ENCODE results near the gene DENND2C.
A peak's percentile ranks its signal among the peaks of the same experiment; 100 is the strongest.

The DENND2C gene

DNA sequence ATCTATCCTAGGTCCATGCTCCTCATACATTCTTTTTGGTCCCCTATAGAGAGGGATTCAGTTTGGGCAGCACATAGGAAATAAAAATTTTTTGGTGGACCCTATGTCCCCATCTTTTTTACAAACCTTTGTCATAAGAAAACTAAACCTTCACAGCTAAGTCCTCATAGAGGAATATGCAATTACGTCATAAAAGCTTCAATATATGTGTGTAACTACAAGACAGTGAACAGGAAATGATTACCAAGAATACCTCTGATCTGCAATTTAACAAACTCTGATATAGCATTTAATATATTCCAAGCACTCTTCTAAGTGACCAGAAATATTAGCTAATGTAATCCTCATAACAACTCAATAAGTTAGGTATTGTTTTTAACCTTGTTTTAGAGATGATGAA, 6.3 kb upstream of the DENND2C start:
- DNase-seq (ENCODE audit: low spot score), result no peak

DNA sequence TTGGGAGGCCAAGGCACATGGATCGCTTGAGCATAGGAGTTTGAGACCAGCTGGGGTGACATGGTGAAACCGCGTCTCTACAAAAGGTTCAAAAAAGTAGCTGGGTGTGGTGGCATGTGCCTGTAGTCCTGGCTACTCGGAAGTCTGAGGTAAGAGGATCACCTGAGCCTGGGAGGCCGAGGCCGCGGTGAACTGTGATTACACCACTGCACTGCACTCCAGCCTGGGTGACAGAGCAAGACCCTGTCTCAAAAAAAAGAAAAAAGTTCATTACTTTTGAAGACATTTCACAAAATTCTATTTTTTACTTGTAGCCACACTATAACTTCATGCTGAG, 2.1 kb upstream of the DENND2C start:
- no peak for DNase-seq (ENCODE audit: low spot score)

DNA sequence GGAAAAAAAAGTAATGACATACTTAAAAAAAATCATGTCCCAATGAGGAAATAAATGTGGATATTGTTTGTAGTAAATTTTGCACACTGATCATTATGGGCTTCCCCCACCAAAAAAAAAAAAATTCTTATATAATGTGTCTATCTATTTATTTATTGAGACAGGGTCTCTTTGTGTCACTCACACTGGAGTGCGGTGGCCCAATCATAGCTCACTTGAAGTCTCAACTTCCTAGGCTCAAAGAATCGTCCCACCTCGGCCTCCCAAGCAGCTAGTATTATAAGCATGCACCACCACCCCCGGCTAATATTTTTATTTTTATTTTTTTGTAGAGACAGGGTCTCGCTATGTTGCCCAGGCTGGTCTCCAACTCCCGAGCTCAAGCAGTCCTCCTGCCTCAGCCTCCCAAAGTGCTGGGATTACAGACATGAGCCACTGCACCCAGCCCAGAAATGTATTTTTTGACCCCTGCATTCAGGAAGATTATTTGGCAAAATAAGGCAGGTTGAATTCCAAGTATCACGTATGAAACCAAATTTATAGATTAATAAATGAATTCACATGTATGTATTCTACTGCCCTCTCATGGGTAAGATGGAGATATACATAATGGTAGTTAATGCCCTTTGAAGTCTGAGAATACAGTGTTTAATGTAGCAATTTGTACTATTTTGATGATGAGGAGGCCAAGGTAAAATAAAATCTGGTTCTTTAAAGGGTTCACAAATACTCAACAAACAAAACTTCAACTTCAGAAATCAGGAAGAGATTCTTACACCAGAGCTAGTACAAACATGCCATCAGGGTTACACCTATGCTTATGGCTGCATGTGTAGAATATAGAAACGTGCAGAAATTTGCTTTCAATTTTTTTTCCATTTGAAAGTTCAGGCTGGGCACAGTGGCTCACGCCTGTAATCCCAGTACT, 1.4 kb upstream of the DENND2C start:
- DNase-seq (ENCODE audit: low spot score), result no peak

DNA sequence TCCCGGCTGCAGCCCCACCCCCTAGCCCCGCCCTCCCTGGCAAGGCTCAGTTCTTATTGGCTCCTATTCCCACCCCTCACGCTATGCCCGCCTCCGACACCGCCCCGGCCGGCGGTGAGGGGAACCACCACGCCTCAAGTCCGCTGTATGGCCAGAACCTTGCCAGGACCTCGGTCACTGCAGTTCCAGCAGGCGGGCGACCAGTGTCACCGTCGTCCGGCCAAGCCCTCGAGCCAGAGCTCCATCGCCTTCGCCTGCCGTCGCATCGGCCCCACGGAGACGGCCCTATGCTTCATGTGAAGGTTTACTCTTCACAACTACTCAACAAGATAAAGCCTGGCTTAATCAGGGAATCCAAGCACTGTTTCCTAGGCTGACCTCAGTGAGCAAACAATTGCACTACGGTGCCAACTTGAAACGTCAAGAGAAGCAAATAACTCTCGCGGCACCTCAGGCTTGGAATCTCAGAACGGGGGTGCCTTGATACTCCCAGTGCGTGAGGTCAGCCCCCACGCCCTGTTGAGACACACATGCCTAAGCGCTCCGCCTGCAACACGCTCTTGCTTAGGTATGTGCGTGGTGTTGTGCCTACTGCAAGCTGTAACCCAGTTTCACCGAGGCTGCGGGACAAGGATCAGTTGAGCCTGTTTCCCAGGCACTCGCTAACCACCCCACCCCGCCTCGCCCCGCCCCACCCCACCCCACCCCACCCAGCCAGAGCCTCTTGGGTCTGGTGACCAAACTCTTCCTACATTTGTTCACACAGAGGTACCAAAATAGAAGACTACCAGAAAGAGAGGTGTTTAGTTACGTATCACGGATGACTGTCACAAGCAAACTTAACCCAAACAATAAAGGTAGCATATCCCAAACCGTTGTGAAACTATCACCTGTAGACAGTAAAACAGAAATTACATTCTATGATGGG, 498 bp upstream of the DENND2C start:
- DNase-seq (ENCODE audit: low spot score), result peak; percentile 88

DNA sequence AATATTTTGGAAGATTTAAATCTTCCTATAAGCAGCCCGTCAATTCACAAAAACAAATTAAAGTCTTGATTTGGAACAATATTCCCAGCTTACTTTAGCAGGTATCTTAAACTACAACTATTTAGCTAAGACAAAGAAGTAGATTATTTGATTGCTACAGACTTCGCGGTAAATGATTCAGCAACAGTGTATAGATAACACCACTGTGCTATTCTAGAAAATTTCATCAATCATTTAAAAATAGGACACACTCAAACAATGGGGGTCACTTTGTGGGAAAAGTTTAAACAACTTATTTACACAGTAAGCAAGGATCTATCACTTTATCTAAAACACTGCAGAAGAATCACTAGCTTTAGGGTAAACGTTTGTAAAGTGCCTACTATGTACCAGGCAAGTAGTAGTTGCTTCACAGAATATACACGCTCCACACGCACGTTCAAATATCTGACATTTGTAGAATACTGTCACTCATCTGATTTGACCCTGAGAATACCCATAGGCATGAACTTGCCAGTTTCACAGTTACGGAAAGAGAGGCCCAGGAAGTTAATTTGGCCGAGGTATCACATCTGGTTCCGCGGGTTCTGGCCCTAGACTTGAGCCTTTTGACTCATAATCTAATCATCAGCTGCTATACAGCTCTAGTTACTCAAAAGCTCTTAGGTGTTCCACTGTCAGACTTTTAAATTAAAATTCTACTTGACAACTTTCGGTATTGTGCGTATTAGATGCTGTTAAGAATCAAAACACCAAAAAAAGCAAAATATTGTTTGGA, 876 bp downstream of the DENND2C start:
- DNase-seq (ENCODE audit: low spot score), result no peak

DNA sequence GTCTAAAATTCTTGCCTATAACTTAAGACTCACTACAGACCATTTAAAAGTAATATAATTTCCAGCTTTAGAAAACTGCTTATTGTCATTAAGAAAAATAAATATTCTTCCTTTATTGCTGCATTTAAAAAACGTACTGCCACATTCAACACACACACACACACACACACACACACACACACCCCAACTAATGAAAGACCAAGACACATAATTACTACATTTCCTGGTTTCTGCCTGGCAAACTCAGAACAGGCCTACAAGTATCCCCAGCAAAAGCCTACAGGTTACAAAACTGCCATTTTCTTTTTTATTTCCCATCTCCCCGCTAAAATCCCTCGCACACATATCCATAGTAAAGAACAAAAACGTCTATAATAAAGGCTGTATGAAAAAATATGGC, 1.5 kb downstream of the DENND2C start:
- DNase-seq (ENCODE audit: low spot score), result no peak

DNA sequence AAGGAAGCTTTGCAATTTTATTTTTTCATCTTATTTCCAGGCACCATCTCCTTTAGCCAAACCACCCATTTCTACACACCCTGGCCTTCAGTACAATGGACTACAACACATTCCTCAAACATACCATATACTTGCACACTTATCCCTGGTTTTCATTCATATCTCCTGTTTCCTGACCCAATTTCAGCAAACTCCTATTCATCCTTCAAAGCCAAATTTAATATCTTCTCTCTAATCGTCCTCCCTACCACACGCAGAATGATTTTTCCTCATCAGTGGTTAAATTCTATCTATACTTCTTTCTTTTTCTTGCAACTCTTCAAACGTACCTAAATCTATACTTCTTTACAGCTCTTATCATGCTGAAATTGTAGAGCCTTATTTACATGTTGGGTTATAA, 2.9 kb downstream of the DENND2C start:
- no peak for DNase-seq (ENCODE audit: low spot score)

DNA sequence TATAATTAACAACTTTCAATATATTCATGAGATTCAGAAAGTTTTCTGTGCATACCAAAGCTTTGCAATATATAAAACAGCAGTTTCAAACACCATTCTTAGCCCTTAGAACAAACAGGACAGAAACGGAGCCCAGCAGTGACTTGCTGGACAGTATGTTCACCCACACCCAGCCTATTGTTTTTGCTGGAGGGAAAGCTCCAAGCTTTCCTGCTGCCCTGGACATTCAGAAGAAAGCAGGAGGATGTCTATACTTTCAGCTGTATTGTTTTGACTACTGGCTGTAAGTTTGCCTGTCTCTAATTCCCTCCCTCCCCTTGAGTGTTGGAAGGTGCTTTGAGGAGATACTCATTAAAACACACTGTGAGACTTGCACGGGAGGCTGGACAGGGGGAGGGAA, 9.6 kb downstream of the DENND2C start:
- no peak for DNase-seq (ENCODE audit: low spot score)

DNA sequence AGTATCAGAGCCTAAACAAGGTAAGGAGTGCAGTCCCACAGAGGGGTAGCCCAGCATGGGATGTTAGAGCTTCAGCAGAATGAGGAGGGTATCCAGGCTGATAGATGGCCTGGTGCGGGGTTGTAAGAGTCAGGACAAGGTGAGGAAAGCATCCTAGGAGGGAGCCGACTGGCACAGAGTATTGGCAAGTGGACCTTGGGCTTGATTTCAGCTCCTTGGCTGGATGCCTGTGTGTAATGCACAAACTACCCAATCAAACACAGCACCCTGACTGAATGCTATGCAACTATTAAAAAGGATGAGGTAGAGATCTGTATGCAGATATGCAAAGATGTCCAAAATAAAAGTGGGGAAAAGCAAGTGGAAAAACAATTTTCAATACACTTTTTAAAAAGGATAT, 18.0 kb downstream of the DENND2C start:
- DNase-seq (ENCODE audit: low spot score), result no peak

DNA sequence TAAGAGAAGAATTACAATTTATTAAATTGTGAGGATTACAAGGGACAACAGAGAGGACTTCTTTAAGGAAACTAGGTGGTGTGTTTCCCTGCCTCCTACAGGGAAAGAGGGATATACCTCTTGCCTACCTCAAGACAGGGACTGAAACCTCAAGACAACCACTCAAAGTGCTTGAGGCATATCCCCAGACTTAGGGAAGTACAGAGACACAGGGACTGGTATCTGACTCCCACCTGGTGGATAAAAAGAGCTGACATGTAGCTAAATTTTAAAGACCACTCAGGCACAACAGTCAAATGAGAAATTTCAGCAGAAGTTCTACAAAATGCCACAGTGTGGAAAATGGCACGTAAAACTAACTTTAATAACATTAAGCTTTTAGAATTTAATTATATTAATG, 21.3 kb downstream of the DENND2C start:
- no peak for DNase-seq (ENCODE audit: low spot score)

DNA sequence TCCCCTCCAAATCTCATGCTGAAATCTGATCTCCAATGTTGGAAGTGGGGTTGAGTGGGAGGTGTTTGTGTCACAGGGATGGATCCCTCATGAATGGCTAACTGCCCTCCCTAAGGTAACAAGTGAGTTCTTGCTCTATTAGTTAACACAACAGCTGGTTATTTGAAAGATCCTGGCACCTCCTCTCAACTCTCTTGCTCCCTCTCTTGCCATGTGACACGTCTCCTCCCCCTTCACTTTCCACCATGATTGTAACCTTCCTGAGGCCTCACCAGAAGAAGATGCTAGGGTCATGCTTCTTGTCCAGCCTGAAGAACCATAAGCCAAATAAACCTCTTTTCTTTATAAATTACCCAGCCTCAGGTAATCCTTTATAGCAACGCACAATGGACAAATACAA, 28.5 kb downstream of the DENND2C start:
- no peak for DNase-seq (ENCODE audit: low spot score)

DNA sequence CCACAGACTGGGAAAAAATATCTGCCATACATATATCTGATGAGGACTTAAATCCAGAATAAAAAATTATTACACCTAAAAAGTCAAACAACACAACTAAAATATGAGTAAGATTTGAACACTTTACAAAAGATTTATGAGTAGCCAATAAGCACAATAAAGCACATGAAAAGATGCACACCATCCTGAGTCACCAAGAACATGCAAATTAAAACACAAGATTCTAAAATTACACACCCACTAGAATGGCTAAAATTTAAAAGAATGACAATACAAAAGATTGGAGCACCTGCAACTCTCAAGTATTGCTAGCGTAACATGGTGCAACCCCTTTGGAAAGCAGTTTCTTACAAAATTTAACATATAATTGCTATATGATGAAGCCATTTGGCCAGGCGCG, 30.9 kb downstream of the DENND2C start:
- no peak for DNase-seq (ENCODE audit: low spot score)

DNA sequence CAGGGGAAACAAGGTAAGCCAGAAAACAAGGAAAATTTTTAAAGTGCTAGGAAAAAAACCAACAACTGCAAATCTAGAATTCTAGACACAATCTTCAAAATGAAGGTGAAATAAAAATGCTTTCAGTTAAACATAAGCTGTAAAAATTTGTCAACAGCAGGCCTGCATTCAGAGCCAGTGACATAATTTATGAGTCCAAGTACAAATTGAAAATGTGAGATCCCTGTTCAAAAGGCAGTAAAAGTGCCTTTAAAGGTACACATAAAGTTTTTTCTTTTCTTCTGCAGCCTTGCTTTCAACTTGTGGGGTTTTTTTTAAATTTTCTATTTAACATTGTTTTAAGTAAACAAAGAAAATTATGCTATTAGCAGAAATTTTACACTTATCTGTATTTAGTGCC, 37.4 kb downstream of the DENND2C start:
- DNase-seq (ENCODE audit: low spot score), result no peak

DNA sequence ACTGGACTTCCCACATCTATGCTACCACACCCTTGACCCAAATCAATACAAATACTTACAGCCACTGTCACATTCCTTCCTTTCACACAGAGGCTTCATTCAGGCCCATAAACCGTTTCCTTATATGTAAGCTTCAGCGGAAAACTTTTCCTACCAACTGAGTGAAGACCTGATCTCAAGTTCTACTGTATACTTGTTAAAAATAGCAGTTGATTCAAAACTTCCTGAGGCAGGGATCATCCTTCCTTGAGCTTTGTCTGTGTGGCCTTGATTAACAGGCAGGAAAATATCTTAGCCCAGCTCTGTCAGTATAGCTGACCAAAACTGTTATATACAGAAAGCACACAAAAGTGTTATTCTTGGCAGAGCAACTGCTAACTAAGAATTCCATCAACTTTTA, 42.7 kb downstream of the DENND2C start:
- no peak for DNase-seq (ENCODE audit: low spot score)

DNA sequence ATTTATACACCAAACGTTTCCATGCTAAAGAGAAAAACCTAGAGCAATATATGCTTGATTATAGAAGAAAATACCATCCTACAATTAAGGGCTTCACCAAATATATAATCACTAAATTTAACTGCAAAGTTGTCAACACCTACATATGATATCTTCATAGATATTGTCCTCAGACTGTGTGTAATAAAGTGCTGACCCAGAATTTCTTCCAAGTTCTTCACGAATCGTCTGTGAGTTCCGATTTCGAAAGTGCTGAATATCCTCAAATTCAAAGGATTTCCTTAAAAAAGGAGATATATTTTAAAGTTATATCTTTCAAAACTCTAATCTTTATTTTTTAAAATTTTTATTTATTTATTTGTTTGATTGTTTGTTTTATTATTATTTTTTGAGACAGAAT, 46.5 kb downstream of the DENND2C start:
- DNase-seq (ENCODE audit: low spot score), result no peak

DNA sequence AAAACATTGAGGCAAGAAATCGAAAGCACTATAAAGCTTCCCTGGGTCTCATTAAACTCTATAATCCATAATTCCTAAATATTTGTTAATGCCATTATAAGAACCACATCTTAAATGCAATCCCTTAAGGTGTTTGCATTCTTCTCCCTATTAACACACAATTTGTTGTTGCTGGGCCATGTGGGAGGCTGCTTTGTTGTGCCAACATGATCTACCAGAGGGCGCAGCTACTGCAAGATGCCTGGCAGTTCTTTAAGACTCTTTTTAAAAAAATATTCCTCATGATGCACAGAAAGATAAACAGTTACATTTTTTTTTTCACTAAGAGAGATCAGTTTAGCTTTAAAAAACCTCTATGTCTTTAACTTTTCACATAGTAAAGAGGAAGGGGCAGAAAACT, 49.4 kb downstream of the DENND2C start:
- no peak for DNase-seq (ENCODE audit: low spot score)

DNA sequence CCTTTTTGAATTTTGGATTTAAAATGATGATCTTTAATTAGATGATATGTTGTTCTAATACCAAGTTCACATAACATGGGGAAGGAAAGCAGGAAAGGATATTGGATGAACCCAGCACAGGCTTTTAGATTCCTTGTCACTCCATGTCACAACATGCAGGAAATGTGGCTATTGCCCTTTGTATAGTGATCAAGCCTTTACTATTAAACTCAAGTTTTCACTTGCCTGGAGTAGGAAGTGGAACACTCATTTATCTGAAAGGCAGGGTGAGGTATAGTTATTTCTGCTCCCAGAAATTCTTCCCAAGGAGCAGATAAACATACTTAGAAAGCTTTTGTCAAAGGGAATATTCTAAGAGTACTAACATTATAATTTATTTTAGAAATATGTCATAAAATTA, 51.2 kb downstream of the DENND2C start:
- DNase-seq (ENCODE audit: low spot score), result no peak

DNA sequence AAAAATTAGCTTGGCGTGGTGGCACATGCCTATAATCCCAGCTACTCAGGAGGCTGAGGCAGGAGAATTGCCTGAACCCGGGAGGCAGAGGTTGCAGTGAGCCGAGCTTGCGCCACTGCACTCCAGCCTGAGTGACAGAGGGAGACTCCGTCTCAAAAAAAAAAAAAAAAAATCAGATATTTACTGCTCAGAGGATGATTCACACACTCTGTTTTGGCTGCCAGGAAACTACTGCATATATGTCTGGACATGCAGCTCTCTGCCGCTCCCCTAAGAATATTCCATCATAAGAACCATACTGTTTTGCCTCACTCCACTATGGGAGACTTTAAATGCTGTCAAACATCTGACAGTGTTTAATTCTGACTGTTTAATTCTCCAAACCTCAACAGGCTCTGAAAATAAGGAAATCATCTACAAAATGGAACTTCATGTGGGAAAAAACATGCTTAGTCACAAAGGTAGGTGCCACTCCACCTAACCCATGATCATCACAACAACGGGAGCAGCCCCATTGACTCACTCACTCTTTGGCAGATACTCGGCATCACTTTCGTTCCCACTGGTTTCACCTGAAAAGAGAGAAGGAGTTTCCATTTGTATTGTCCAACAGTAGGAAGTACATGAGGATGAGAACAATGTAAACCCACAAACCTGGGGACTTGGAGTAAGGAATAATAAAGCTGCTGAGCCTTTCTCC, 59.2 kb downstream of the DENND2C start:
- DNase-seq (ENCODE audit: low spot score), result no peak

DNA sequence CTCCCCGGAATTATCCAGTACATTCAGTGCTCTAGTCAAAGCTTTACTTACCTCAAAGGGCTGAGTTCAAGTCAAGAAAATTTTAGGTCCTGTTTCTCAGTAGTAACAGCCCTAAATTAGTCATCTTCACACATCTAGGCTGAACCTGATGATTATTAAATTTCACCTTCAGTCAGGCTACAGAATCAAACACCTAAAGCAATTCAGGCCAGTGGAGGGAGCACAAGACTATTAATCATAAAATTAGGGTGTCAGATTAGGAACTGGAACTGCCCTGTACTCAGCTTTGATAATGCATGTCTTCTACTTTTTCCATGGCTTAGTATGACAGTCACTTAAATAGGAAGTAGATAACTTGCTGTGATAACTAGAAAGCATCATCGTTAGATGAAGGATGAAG, 60.0 kb downstream of the DENND2C start:
- DNase-seq (ENCODE audit: low spot score), result no peak

DNA sequence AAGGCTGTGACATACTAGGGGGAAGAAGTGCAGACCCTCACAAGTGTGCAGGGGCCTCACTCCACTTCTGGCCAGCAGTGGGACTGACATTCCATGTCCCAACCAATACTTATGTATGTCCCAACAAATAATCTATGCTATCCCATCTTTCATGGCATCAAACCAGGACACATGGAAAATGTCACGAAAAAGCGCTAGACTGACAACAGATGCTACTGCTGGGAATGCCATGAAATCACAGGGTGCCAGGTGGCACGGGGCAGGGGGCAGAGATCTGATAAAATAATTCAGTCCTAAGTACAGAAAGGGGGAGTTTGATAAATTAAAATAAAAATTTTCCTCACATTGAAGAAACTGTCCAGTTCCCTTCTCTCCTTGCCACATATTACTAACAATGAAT, 60.8 kb downstream of the DENND2C start:
- no peak for DNase-seq (ENCODE audit: low spot score)

DNA sequence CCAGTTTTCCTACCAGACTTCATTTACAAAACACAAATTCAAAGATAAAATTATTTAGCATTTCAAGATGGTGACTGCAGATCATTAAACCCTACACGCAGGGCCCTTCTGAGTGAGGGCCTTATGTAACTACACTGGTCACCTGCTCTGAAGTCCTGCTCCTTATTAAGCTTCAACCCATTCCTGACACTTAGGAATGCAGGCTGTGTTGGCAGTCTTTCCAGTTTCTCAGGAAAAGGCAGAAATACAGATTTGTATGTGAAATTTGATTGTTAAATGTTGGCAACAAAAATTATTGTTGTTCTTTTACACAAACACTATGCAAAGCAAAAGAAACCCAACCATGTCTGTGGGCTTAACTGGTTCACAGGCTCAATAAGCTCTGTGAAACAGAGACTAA, 62.6 kb downstream of the DENND2C start:
- no peak for DNase-seq (ENCODE audit: low spot score)

DNA sequence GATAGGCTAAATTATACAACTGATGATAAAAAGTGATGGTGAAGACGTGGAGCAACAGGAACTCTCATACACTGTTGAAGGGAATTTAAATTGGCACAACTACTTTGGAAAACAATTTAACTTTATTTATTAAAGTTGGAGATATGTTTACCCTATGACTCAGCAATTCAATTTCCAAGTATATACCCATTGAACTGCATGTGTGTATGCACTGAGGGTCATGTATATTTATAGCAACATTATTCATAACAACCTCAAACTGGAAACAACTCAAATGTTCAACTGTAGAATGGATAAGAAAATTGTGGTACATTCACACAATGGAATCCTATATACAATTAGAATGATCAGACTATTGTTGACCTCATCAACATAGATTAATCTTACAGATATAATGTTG, 71.9 kb downstream of the DENND2C start:
- DNase-seq (ENCODE audit: low spot score), result no peak
